Keratinocyte (primary cell): ENCODE measurements around the gene ZFP62. TPM values are rescaled to one million over a fixed set of nuclear protein-coding genes. Genes with fewer than 3 reads are reported as not detected.

Experiments used
- DNase-seq: peaks from one replicate; pipeline ENCODE4 v3.0.0-alpha.2; 2011; ENCODE audit warnings: low read depth, missing footprints, low spot score
- FAIRE-seq: peaks from 2 replicates; lab custom pipeline; 2011; peaks lifted over from hg19 to GRCh38; lab: Jason Lieb, UNC
- H2AFZ ChIP-seq: 2 replicates; pipeline ENCODE4 v1.6.0; 2012; ENCODE audit warnings: low read length, control low read depth, inconsistent platforms; ENCODE audit not compliant: control insufficient read depth
- H3K27ac ChIP-seq: 2 replicates; pipeline ENCODE4 v1.5.1; 2011; ENCODE audit warnings: low read length; ENCODE audit not compliant: control insufficient read depth, insufficient read depth
- H3K27me3 ChIP-seq: 3 replicates; pipeline ENCODE4 v1.6.0; 2011; ENCODE audit warnings: low read length; ENCODE audit not compliant: control insufficient read depth, insufficient read depth; ENCODE audit errors: extremely low read depth
- H3K36me3 ChIP-seq, 2 experiments: 2 replicates in 1 of 2; 3 replicates in 1 of 2; pipeline ENCODE4 v1.5.1; 2011; ENCODE audit warnings: low read length in 2 of 2, mild to moderate bottlenecking in 1 of 2; ENCODE audit not compliant: control insufficient read depth in 2 of 2, insufficient read depth in 2 of 2; ENCODE audit errors: extremely low read depth in 1 of 2
- H3K4me1 ChIP-seq: 3 replicates; pipeline ENCODE4 v1.5.1; 2011; ENCODE audit warnings: low read length; ENCODE audit not compliant: control insufficient read depth, insufficient read depth; ENCODE audit errors: extremely low read depth
- H3K4me2 ChIP-seq: 3 replicates; pipeline ENCODE4 v1.6.0; 2011; ENCODE audit warnings: low read depth, low read length; ENCODE audit not compliant: control insufficient read depth, insufficient read depth; ENCODE audit errors: extremely low read depth
- H3K4me3 ChIP-seq, 3 experiments: fragments of 200-600 bp in 1 of 3; sonication (generic) in 1 of 3; 2 replicates in 2 of 3; 3 replicates in 1 of 3; pipeline ENCODE4 v1.5.1; 2011 to 2016; ENCODE audit warnings: low read length in 3 of 3, mild to moderate bottlenecking in 3 of 3, control low read depth in 2 of 3, inconsistent platforms in 1 of 3, low read depth in 1 of 3, mixed read lengths in 1 of 3, mixed run types in 1 of 3, moderate library complexity in 1 of 3; ENCODE audit not compliant: control insufficient read depth in 2 of 3, insufficient read depth in 2 of 3; ENCODE audit errors: extremely low read depth in 1 of 3
- H3K79me2 ChIP-seq: 2 replicates; pipeline ENCODE4 v1.6.0; 2012; ENCODE audit warnings: low read length; ENCODE audit not compliant: control insufficient read depth, insufficient read depth
- H3K9ac ChIP-seq: 3 replicates; pipeline ENCODE4 v1.6.0; 2011; ENCODE audit warnings: low read length; ENCODE audit not compliant: control insufficient read depth, insufficient read depth; ENCODE audit errors: extremely low read depth
- H3K9me1 ChIP-seq: 3 replicates; pipeline ENCODE4 v1.6.0; 2011; ENCODE audit warnings: low read length; ENCODE audit not compliant: control insufficient read depth, insufficient read depth; ENCODE audit errors: extremely low read depth
- H3K9me3 ChIP-seq: 2 replicates; pipeline ENCODE4 v1.5.1; 2012; ENCODE audit warnings: low read depth, low read length; ENCODE audit not compliant: control insufficient read depth
- H4K20me1 ChIP-seq: 3 replicates; pipeline ENCODE4 v1.6.0; 2011; ENCODE audit warnings: low read length; ENCODE audit not compliant: control insufficient read depth, insufficient read depth; ENCODE audit errors: extremely low read depth
- EZH2 ChIP-seq: IDR thresholded peaks from one replicate; pipeline ENCODE4 v1.6.1; 2012; ENCODE audit warnings: inconsistent platforms, mild to moderate bottlenecking, low read length, moderate library complexity
- dilution Hi-C: fragments of 300-500 bp; cut with MboI; formaldehyde crosslinking; loops from one replicate; pipeline ENCODE4 v1.7.0; 2020; ENCODE audit warnings: low sequenced_read_pairs; ENCODE audit not compliant: extremely low pct_ligation_motif_present
- polyA plus RNA-seq, 5 experiments: library from polyadenylated mRNA; depleted of rRNA in 3 of 5; stranded (reverse) in 3 of 5; stranded (forward) in 1 of 5; unstranded in 1 of 5; fragments of >200 nt; gene quantifications; 1 replicate in 1 of 5; 2 replicates in 3 of 5; 3 replicates in 1 of 5; pipeline versions ENCODE4 v1.2.1 to v1.2.3, GENCODE V29; 2011 to 2012; ENCODE audit warnings: missing spikeins in 2 of 5, low read depth in 1 of 5, low replicate concordance in 1 of 5
- TF ChIP-seq, protein P1 (sequence below), 3 experiments: IDR thresholded peaks in 1 of 3; conservative IDR thresholded peaks in 1 of 3; optimal IDR thresholded peaks in 1 of 3; 2 replicates in 2 of 3; 3 replicates in 1 of 3; pipeline versions ENCODE3 to v1.5.1; 2011; ENCODE audit warnings: low read length in 3 of 3, mild to moderate bottlenecking in 3 of 3, moderate library complexity in 2 of 3, control low read depth in 1 of 3, inconsistent platforms in 1 of 3; ENCODE audit not compliant: insufficient read depth in 2 of 3; ENCODE audit errors: extremely low read depth in 1 of 3

ZFP62 gene
- polyA plus RNA-seq, 1 donor (not counting 4 experiments of a cell fraction or from before 2014, with no cell fraction given) = 21.5 TPM

GRCh38 chr5:180832638-180833068 lies 28.4 kb downstream of the ZFP62 start:
- H3K9ac ChIP-seq = no peak overlapping the region
- H3K9me1 ChIP-seq = peaks cover 2% of the 10 kb centered on the region
- FAIRE-seq (no peak), DNase-seq (no peak)
- dilution Hi-C loops = no loop called here
- H3K4me3 ChIP-seq = no peak overlapping the region
- H2AFZ ChIP-seq = no peak overlapping the region
- peaks cover 6% of the 10 kb centered on the region for H3K79me2 ChIP-seq
- peaks cover 16% of the 10 kb centered on the region for H3K4me1 ChIP-seq
- peak overlapping the region; percentile 93 for H3K4me2 ChIP-seq
- no peak overlapping the region for H3K27ac ChIP-seq
- no peaks in the 10 kb centered on the region for H3K27me3 ChIP-seq
- no peaks in the 10 kb centered on the region for H4K20me1 ChIP-seq
- TF ChIP-seq, protein P1, sequence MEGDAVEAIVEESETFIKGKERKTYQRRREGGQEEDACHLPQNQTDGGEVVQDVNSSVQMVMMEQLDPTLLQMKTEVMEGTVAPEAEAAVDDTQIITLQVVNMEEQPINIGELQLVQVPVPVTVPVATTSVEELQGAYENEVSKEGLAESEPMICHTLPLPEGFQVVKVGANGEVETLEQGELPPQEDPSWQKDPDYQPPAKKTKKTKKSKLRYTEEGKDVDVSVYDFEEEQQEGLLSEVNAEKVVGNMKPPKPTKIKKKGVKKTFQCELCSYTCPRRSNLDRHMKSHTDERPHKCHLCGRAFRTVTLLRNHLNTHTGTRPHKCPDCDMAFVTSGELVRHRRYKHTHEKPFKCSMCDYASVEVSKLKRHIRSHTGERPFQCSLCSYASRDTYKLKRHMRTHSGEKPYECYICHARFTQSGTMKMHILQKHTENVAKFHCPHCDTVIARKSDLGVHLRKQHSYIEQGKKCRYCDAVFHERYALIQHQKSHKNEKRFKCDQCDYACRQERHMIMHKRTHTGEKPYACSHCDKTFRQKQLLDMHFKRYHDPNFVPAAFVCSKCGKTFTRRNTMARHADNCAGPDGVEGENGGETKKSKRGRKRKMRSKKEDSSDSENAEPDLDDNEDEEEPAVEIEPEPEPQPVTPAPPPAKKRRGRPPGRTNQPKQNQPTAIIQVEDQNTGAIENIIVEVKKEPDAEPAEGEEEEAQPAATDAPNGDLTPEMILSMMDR (optimal IDR thresholded peaks at IDR 0.05 in 1 of 3, IDR thresholded peaks at IDR 0.05 in 1 of 3, conservative IDR thresholded peaks at IDR 0.05 in 1 of 3; ENCODE audit: extremely low read depth in 1 of 3, insufficient read depth in 2 of 3, low read length in 3 of 3) = no peak
- peaks cover 0 to 8% of the 10 kb centered on the region in 2 experiments for H3K36me3 ChIP-seq
- H3K9me3 ChIP-seq = no peaks in the 10 kb centered on the region

DNA sequence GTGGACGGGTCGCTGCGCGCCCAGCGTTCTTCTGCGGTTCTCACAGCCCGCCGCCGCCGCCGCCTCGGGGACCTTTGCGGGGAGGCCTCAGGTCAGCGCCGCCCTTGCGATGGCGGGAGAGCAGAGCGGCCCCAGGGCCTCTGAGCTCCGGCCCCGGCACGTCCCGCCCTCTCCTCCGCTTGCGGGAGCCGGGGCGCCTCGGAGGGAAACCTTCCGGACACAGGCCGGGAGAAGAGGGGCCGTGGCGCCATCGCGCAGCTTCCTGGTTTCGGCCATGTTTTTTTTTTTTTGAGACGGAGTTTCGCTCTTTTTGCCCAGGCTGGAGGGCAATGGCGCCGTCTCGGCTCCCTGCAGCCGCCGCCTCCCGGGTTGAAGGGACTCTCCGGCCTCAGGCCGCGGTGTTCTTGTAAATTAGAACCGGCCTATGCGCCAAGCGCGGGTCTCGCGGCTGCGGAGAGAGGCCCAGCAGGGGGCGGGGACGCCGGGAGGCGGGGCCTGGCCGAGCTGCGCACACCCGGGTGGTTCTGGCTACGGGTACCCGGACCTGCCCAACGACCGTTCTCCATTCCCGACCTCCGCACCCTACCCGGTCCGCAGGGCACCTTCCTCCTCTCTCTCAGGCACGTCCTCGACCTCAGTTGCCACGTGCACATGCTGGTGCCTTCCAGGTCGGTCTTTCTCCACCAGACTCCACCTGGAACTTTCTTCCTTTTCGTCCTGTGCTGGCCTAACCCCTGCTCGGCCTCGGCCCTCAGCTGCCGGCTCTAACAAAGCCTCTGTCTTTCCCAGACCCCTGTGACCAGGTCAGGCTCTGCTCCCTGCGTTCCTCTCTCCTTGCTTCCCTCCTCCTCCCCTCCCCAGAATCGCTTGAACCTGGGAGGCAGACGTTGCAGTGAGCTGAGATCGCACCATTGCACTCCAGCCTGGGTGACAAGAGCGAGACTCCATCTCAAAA lies 29.7 kb downstream of the ZFP62 start:
- Histone ChIP-seq H3K9me1 (peaks cover 2% of the 10 kb centered on the region), H4K20me1 (no peaks in the 10 kb centered on the region), H3K79me2 (peaks cover 6% of the 10 kb centered on the region), H3K27ac (peak overlapping the region; percentile 76), H3K9me3 (no peaks in the 10 kb centered on the region), H3K4me2 (peak overlapping the region; percentile 93), H3K9ac (peak overlapping the region; percentile 86), H3K4me1 (peaks cover 22% of the 10 kb centered on the region), H2AFZ (peak overlapping the region; percentile 86), H3K27me3 (no peaks in the 10 kb centered on the region), H3K36me3 (peaks cover 0 to 8% of the 10 kb centered on the region in 2 experiments), H3K4me3 (peak overlapping the region; percentile 62 to 72 (median 65))
- TF ChIP-seq, protein P1 (optimal IDR thresholded peaks at IDR 0.05 in 1 of 3, IDR thresholded peaks at IDR 0.05 in 1 of 3, conservative IDR thresholded peaks at IDR 0.05 in 1 of 3; ENCODE audit: extremely low read depth in 1 of 3, insufficient read depth in 2 of 3, low read length in 3 of 3) = peak in 1 of 3 experiments; percentile 15
- TF ChIP-seq EZH2 = no peak
- FAIRE-seq (peak; percentile 36), DNase-seq (peak; percentile 23)
- dilution Hi-C loops = no loop called here
